Progenitor cell of endocrine pancreas (in vitro differentiated cells): Measurements from ENCODE around the gene RBFA. TPM values are rescaled to one million over a fixed set of nuclear protein-coding genes. Genes with fewer than 3 reads are reported as not detected.
A peak's percentile ranks its signal among the peaks of the same experiment; 100 is the strongest.
"Not testable (repeated sequence)": the region's sequence is repeated elsewhere in the genome, so short reads cannot be mapped to it uniquely, and the experiment has no call there.

Experiments used
- DNase-seq: peaks from one replicate; pipeline ENCODE4 v3.0.0; 2021; ENCODE audit warnings: low spot score; ENCODE audit not compliant: unreplicated experiment
- H3K27ac Mint-ChIP-seq: 2 replicates; pipeline ENCODE4 v1.8.0; 2021; ENCODE audit warnings: mild to moderate bottlenecking, moderate library complexity, mixed read lengths
- H3K27me3 Mint-ChIP-seq: 2 replicates; pipeline ENCODE4 v1.8.0; 2021; ENCODE audit warnings: mixed read lengths
- H3K36me3 Mint-ChIP-seq: 2 replicates; pipeline ENCODE4 v1.8.0; 2022; ENCODE audit warnings: mixed read lengths; ENCODE audit not compliant: insufficient read depth
- H3K4me1 Mint-ChIP-seq: 2 replicates; pipeline ENCODE4 v1.8.0; 2021; ENCODE audit warnings: low read depth, mixed read lengths
- H3K4me3 Mint-ChIP-seq: 2 replicates; pipeline ENCODE4 v1.8.0; 2021; ENCODE audit warnings: low read depth, mild to moderate bottlenecking, moderate library complexity, mixed read lengths
- H3K9me3 Mint-ChIP-seq: 2 replicates; pipeline ENCODE4 v1.8.0; 2021; ENCODE audit warnings: low read depth, mixed read lengths
- total RNA-seq: library from RNA; stranded (reverse); gene quantifications from 2 replicates; pipeline ENCODE4 v1.2.1, GENCODE V29; 2021
- TF ChIP-seq, protein P1 (sequence below): fragments of 200-600 bp; sonication (generic); IDR thresholded peaks from one replicate; pipeline ENCODE4 v1.5.0; 2021; ENCODE audit warnings: antibody characterized with exemption, mild to moderate bottlenecking; ENCODE audit not compliant: unreplicated experiment

The RBFA gene
- total RNA-seq, 1 donor from 2014 or later, result 34.2 TPM

DNA sequence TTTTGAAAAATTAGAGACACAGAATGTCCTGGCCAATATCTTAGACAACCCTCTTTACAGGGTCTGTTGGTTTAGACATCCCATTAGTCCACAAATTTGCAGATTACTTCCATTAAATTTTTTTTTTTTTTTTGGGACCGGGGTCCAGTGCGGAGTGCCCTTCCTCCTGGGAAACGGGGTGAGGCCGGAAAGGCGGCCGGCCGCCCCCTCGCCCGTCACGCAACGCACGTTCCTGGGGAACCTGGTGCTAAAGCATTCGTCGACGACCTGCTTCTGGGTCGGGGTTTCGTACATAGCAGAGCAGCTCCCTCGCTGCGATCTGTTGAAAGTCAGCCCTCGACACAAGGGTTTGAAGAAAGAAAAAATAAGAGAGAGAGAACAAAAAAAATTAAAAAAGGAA is 21.5 kb upstream of the RBFA start:
- no peaks in the 10 kb centered on the region for H3K27me3 Mint-ChIP-seq

DNA sequence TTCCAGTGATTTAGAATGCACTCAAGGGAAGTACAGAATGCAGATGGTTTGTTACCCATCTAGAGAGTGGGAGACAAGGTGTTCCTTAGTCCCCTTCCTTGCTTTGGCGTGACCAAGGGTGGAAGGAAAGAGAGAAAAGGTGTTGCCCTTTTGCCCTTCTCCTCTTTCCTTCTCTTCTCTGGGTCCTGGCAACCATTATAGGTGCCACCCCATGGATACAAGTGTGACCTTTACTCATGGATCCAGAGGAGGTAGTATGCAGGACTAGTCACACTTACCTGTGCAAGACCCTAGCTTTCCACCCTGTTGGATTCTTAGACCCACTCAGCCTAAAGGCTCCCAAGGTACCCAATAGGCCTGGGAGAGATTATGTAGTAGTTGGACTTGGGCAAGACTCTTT is 11.6 kb upstream of the RBFA start:
- Mint-ChIP-seq H3K36me3 (peaks cover 26% of the 10 kb centered on the region), H3K27me3 (no peaks in the 10 kb centered on the region), H3K4me3 (no peak overlapping the region), H3K4me1 (no peaks in the 10 kb centered on the region), H3K27ac (no peak overlapping the region), H3K9me3 (peaks cover 65% of the 10 kb centered on the region)
- TF ChIP-seq, protein P1, sequence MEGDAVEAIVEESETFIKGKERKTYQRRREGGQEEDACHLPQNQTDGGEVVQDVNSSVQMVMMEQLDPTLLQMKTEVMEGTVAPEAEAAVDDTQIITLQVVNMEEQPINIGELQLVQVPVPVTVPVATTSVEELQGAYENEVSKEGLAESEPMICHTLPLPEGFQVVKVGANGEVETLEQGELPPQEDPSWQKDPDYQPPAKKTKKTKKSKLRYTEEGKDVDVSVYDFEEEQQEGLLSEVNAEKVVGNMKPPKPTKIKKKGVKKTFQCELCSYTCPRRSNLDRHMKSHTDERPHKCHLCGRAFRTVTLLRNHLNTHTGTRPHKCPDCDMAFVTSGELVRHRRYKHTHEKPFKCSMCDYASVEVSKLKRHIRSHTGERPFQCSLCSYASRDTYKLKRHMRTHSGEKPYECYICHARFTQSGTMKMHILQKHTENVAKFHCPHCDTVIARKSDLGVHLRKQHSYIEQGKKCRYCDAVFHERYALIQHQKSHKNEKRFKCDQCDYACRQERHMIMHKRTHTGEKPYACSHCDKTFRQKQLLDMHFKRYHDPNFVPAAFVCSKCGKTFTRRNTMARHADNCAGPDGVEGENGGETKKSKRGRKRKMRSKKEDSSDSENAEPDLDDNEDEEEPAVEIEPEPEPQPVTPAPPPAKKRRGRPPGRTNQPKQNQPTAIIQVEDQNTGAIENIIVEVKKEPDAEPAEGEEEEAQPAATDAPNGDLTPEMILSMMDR, result no peak
- no peak for DNase-seq

More for the DNA sequence above, 21.5 kb upstream of the RBFA start:
- Mint-ChIP-seq H3K36me3 (peaks cover 14% of the 10 kb centered on the region), H3K4me3 (no peak overlapping the region), H3K9me3 (peaks cover 48% of the 10 kb centered on the region), H3K4me1 (no peaks in the 10 kb centered on the region), H3K27ac (no peak overlapping the region)
- DNase-seq, result no peak
- TF ChIP-seq, protein P1, result no peak

GRCh38 chr18:80023173-80023572 is 11.1 kb upstream of the RBFA start:
- TF ChIP-seq, protein P1, result peak; percentile 24
- Mint-ChIP-seq H3K4me3 (no peak overlapping the region), H3K27me3 (no peaks in the 10 kb centered on the region), H3K27ac (no peak overlapping the region), H3K36me3 (peaks cover 26% of the 10 kb centered on the region), H3K4me1 (no peaks in the 10 kb centered on the region), H3K9me3 (peaks cover 61% of the 10 kb centered on the region)
- no peak for DNase-seq

- H3K36me3 Mint-ChIP-seq, result peaks cover 24% of the 10 kb centered on the region
- no peaks in the 10 kb centered on the region for H3K27me3 Mint-ChIP-seq
- H3K4me3 Mint-ChIP-seq, result no peak overlapping the region
- no peak for DNase-seq
- H3K27ac Mint-ChIP-seq, result no peak overlapping the region
- peaks cover 57% of the 10 kb centered on the region for H3K9me3 Mint-ChIP-seq
- no peaks in the 10 kb centered on the region for H3K4me1 Mint-ChIP-seq
- TF ChIP-seq, protein P1, result no peak
These were observed 7.9 kb upstream of the RBFA start for GRCh38 chr18:80026363-80026762.

- not testable (repeated sequence) for H3K27ac Mint-ChIP-seq, DNase-seq, H3K27me3 Mint-ChIP-seq, H3K4me1 Mint-ChIP-seq, H3K4me3 Mint-ChIP-seq
- Mint-ChIP-seq H3K36me3 (peaks cover 21% of the 10 kb centered on the region), H3K9me3 (peaks cover 48% of the 10 kb centered on the region)
These were observed 6.5 kb upstream of the RBFA start for GRCh38 chr18:80027719-80028118.

DNA sequence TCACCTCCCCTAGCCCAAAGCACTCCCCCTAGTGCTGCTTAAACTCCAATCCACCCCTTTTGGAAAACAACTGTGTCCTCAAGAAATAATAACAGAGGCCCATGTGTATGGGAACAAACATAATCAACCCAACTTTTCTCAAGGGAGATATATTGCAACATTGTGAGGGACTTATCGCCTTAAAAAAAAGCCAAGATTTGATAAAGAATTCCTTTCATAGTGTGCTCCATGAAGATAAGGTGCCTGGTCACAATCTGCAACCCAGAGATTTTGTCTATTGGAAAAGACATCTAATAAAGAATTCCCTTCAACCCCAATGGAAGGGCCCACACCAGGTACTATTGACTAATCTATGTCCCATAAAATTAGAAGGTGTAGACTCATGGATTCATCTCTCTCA is 4.5 kb upstream of the RBFA start:
- peaks cover 16% of the 10 kb centered on the region for H3K36me3 Mint-ChIP-seq
- TF ChIP-seq, protein P1, result no peak
- peaks cover 30% of the 10 kb centered on the region for H3K9me3 Mint-ChIP-seq
- H3K27me3 Mint-ChIP-seq, result no peaks in the 10 kb centered on the region
- DNase-seq, result no peak
- no peak overlapping the region for H3K4me3 Mint-ChIP-seq
- peaks cover 6% of the 10 kb centered on the region for H3K4me1 Mint-ChIP-seq
- H3K27ac Mint-ChIP-seq, result no peak overlapping the region
